ENCODE measurements around the gene GLRA2. TPM values are rescaled to one million over a fixed set of nuclear protein-coding genes. Genes with fewer than 3 reads are reported as not detected.
"Not testable (repeated sequence)": the region's sequence is repeated elsewhere in the genome, so short reads cannot be mapped to it uniquely, and the experiment has no call there.

The GLRA2 gene
- total RNA-seq, 4 donors from 2014 or later = 0.48 TPM; not detected in 3

DNA sequence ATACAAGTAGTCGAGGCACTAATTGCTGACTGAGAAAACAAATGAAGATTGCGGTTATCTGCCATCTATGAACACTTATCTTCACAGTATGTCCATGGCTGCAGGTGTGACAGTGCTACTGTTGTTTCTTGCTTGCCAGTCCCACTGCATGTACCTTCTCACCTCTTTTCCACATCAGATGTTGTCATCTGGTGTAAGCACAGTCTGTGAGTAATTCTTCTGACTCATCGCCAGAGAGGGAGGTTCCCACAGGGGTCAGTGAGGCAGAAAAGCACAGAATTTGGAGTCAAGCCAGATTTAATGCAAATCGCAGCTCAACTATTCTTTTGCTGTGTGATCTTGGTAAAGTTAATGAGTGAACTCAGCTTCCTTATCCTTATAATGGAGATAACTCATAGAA is 144.4 kb downstream of the GLRA2 start:
- H3K4me1 ChIP-seq = no peaks in the 10 kb centered on the region
- TF ChIP-seq POLR2A (IDR thresholded peaks at IDR 0.05) = no peak
- TF ChIP-seq, protein P1, sequence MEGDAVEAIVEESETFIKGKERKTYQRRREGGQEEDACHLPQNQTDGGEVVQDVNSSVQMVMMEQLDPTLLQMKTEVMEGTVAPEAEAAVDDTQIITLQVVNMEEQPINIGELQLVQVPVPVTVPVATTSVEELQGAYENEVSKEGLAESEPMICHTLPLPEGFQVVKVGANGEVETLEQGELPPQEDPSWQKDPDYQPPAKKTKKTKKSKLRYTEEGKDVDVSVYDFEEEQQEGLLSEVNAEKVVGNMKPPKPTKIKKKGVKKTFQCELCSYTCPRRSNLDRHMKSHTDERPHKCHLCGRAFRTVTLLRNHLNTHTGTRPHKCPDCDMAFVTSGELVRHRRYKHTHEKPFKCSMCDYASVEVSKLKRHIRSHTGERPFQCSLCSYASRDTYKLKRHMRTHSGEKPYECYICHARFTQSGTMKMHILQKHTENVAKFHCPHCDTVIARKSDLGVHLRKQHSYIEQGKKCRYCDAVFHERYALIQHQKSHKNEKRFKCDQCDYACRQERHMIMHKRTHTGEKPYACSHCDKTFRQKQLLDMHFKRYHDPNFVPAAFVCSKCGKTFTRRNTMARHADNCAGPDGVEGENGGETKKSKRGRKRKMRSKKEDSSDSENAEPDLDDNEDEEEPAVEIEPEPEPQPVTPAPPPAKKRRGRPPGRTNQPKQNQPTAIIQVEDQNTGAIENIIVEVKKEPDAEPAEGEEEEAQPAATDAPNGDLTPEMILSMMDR (IDR thresholded peaks at IDR 0.05) = no peak
- H3K4me3 ChIP-seq = no peak overlapping the region
- no peaks in the 10 kb centered on the region for H3K36me3 ChIP-seq
- H3K9me3 ChIP-seq = no peaks in the 10 kb centered on the region
- H3K27ac ChIP-seq = no peak overlapping the region
- no peaks in the 10 kb centered on the region for H3K27me3 ChIP-seq
- no peak for DNase-seq
- intact Hi-C loops (cut with DNase I; ENCODE audit: low total_unique reads) = no loop called here

DNA sequence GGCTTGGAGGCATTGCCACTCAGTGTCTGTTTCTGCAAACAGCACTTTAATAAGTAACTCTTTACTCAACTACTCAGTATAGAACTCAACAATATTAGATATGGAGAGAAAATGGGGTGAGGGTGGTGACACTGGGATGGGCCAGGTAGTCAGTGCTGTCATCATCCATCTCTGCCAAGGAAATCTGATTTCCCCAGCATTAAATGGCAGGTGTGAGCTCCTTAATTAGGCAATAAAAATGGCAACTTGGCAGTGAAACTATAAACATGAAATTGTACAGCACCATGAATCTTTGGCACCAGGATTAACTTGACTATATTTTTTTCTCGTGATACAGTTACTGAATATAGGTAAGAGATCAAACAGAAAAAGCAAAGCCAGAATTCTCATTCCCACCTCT is 146.2 kb downstream of the GLRA2 start:
- H3K27ac ChIP-seq = no peak overlapping the region
- no peaks in the 10 kb centered on the region for H3K9me3 ChIP-seq
- no peaks in the 10 kb centered on the region for H3K36me3 ChIP-seq
- no peak for TF ChIP-seq POLR2A (IDR thresholded peaks at IDR 0.05)
- TF ChIP-seq, protein P1 (IDR thresholded peaks at IDR 0.05) = no peak
- no peak for DNase-seq
- no peak overlapping the region for H3K4me3 ChIP-seq
- H3K27me3 ChIP-seq = no peaks in the 10 kb centered on the region
- intact Hi-C loops (cut with DNase I; ENCODE audit: low total_unique reads) = no loop called here
- no peaks in the 10 kb centered on the region for H3K4me1 ChIP-seq

DNA sequence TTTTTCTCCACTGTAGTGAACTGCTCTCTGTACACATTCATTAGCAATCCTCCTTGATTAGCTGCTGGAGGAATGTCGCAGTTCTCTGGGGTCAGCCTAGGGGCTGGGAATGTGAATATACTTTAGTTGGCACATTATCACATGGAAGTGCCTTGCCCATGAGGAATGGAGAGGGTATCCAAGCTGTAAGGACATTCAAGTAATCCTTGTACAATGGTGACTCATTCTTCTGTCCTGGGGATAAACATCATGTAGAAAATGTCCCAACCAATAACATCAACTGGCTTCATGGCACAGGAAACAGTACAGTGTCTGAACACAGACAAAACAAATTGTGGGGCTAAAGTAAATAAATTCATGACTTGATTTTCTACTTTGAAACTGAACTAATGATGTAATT is 147.1 kb downstream of the GLRA2 start:
- no peak for DNase-seq
- Histone ChIP-seq H3K9me3 (no peaks in the 10 kb centered on the region), H3K4me3 (no peak overlapping the region), H3K27me3 (no peaks in the 10 kb centered on the region), H3K27ac (no peak overlapping the region), H3K36me3 (no peaks in the 10 kb centered on the region), H3K4me1 (no peaks in the 10 kb centered on the region)
- no peak for TF ChIP-seq POLR2A (IDR thresholded peaks at IDR 0.05)
- TF ChIP-seq, protein P1 (IDR thresholded peaks at IDR 0.05) = no peak
- intact Hi-C loops (cut with DNase I; ENCODE audit: low total_unique reads) = no loop called here

DNA sequence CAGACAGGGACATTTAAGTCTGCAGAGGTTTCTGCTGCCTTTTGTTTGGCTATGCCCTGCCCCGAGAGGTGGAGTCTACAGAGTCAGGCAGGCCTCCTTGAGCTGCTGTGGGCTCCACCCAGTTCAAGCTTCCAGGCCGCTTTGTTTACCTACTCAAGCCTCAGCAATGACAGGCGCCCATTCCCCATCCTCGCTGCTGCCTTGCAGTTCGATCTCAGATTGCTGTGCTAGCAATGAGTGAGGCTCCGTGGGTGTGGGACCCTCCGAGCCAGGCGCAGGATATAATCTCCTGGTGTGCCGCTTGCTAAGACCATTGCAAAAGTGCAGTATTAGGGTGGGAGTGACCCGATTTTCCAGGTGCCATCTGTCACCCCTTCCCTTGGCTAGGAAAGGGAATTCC is 159.0 kb downstream of the GLRA2 start:
- H3K27me3 ChIP-seq; H3K4me1 ChIP-seq; H3K4me3 ChIP-seq; intact Hi-C loops (cut with DNase I; ENCODE audit: low total_unique reads); H3K36me3 ChIP-seq; H3K9me3 ChIP-seq; H3K27ac ChIP-seq; DNase-seq: not testable (repeated sequence)

DNA sequence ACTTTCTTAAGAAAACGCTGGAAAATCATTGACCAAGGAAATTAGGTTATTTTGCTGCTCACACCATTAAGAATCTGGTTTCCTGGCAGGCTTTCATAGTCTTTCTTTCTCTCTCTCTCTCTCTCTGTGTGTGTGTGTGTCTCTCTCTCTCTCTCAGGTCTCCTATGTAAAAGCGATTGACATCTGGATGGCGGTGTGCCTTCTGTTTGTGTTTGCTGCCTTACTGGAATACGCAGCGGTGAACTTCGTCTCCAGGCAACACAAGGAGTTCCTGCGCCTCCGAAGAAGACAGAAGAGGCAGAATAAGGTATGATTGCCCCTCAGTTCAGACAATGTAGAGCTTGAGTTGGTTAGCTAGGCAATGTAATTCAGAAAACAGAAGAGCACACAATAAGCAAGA is 161.2 kb downstream of the GLRA2 start:
- no peaks in the 10 kb centered on the region for H3K27me3 ChIP-seq
- no peak for DNase-seq
- intact Hi-C loops (cut with DNase I; ENCODE audit: low total_unique reads) = no loop called here

More for the DNA sequence above, 161.2 kb downstream of the GLRA2 start:
- TF ChIP-seq POLR2A (IDR thresholded peaks at IDR 0.05) = no peak
- TF ChIP-seq, protein P1 (IDR thresholded peaks at IDR 0.05) = no peak
- no peak overlapping the region for H3K4me3 ChIP-seq
- H3K4me1 ChIP-seq = no peaks in the 10 kb centered on the region
- no peaks in the 10 kb centered on the region for H3K9me3 ChIP-seq
- H3K27ac ChIP-seq = no peak overlapping the region
- no peaks in the 10 kb centered on the region for H3K36me3 ChIP-seq
